Subcutaneous adipose tissue (tissue), 4 donors: ENCODE measurements around the gene CATSPERZ. TPM values are rescaled to one million over a fixed set of nuclear protein-coding genes. Genes with fewer than 3 reads are reported as not detected.

ENCODE experiments used
- CTCF ChIP-seq: fragments of 450-650 bp; IDR thresholded peaks from one replicate; pipeline ENCODE4 v1.5.1; 2016; ENCODE audit warnings: low read depth, mild to moderate bottlenecking, control low read depth, antibody characterized with exemption, moderate library complexity
- small RNA-seq: library from RNA; depleted of rRNA; stranded (forward); fragments of <200 nt; gene quantifications from one replicate; pipeline ENCODE3, GENCODE V24; 2016
- total RNA-seq, 4 donors: library from RNA; depleted of rRNA; stranded (reverse); fragments of >200 nt; gene quantifications; one replicate each; pipeline ENCODE4 v1.1.0, GENCODE V29; 2016

CATSPERZ gene
- total RNA-seq, 4 donors from 2014 or later, result not detected

GRCh38 chr11:64353715-64354506, 53.8 kb downstream of the CATSPERZ start:
- no peak for TF ChIP-seq CTCF

Small RNA genes within 50 kb of the gene (small RNA-seq; reads per million reads assigned to genes)
- not detected for gene MIR7155
- 0.49 reads per million for gene RF00019

Other genes starting within 250 kb of the CATSPERZ start
- gene MACROD1, start 134.2 kb upstream of the CATSPERZ start, total RNA-seq, result 10 to 100 TPM in 3 of 4 donors, 1 to 10 TPM in 1; 8.0 to 24.0 (median 19.8) TPM
- gene STIP1, start 114.2 kb upstream of the CATSPERZ start, total RNA-seq, result 100 to 1,000 TPM in 1 of 4 donors, 10 to 100 TPM in 3; 53.5 to 100 (median 72.6) TPM
- 10 to 100 TPM; 23.5 to 97.6 (median 42.2) TPM for gene FERMT3, start 93.6 kb upstream of the CATSPERZ start, total RNA-seq
- 10 to 100 TPM; 34.1 to 89.1 (median 43.6) TPM for gene TRPT1, start 74.2 kb upstream of the CATSPERZ start, total RNA-seq
- 10 to 100 TPM; 19.2 to 77.6 (median 41.8) TPM for gene NUDT22, start 74.1 kb upstream of the CATSPERZ start, total RNA-seq
- gene DNAJC4, start 69.8 kb upstream of the CATSPERZ start, total RNA-seq, result 10 to 100 TPM; 21.5 to 32.0 (median 26.9) TPM
- 100 to 1,000 TPM; 122 to 332 (median 231) TPM for gene VEGFB, start 65.8 kb upstream of the CATSPERZ start, total RNA-seq
- 10 to 100 TPM; 32.0 to 40.9 (median 36.7) TPM for gene FKBP2, start 59.3 kb upstream of the CATSPERZ start, total RNA-seq
- 10 to 100 TPM; 64.3 to 73.1 (median 69.1) TPM for gene PPP1R14B, start 53.4 kb upstream of the CATSPERZ start, total RNA-seq
- gene PLCB3, start 48.8 kb upstream of the CATSPERZ start, total RNA-seq, result 10 to 100 TPM; 10.8 to 17.9 (median 16.3) TPM
- 10 to 100 TPM; 47.1 to 92.5 (median 90.6) TPM for gene BAD, start 15.7 kb upstream of the CATSPERZ start, total RNA-seq
- gene GPR137, start 14.5 kb upstream of the CATSPERZ start, total RNA-seq, result 10 to 100 TPM in 3 of 4 donors, 1 to 10 TPM in 1; 7.7 to 18.1 (median 14.7) TPM
- gene KCNK4, start 9.1 kb upstream of the CATSPERZ start, total RNA-seq, result not detected
- gene ESRRA, start 5.2 kb downstream of the CATSPERZ start, total RNA-seq, result 10 to 100 TPM; 16.3 to 54.1 (median 35.5) TPM
- gene TRMT112, start 17.2 kb downstream of the CATSPERZ start, total RNA-seq, result 100 to 1,000 TPM; 225 to 266 (median 241) TPM
- gene PRDX5, start 17.8 kb downstream of the CATSPERZ start, total RNA-seq, result 100 to 1,000 TPM; 122 to 236 (median 223) TPM
- 10 to 100 TPM in 2 of 4 donors, 1 to 10 TPM in 2; 7.0 to 18.2 (median 11.2) TPM for gene CCDC88B, start 39.8 kb downstream of the CATSPERZ start, total RNA-seq
- 10 to 100 TPM in 3 of 4 donors, 1 to 10 TPM in 1; 7.2 to 27.5 (median 16.3) TPM for gene RPS6KA4, start 58.8 kb downstream of the CATSPERZ start, total RNA-seq